ENCODE results near the gene AK2.

The AK2 gene

GRCh38 chr1:32992489-32993323 is 44.0 kb downstream of the AK2 start:
- Histone ChIP-seq H3F3A (ENCODE audit: control insufficient read depth, insufficient read depth) (peaks cover 22% of the 10 kb centered on the region), H3K27me3 (ENCODE audit: control insufficient read depth, low read length) (no peaks in the 10 kb centered on the region), H3K27ac (ENCODE audit: low read depth, low read length) (peak overlapping the region; percentile 65), H3K9me2 (replicated peaks; ENCODE audit: control insufficient read depth, low read length) (no peaks in the 10 kb centered on the region), H3K4me2 (ENCODE audit: low read length) (peak overlapping the region; percentile 64), H3K9me3 (ENCODE audit: control insufficient read depth, insufficient read depth, low read length) (no peaks in the 10 kb centered on the region), H3K36me3 (ENCODE audit: control insufficient read depth, low read length) (no peaks in the 10 kb centered on the region), H3K4me3 (ENCODE audit: low read length) (peak overlapping the region; percentile 51), H3K4me1 (ENCODE audit: control insufficient read depth, low read length) (peaks cover 42% of the 10 kb centered on the region), H4K20me1 (ENCODE audit: control insufficient read depth, insufficient read depth, low read depth, low read length) (no peaks in the 10 kb centered on the region), H3K79me2 (ENCODE audit: control insufficient read depth, low read length) (no peaks in the 10 kb centered on the region)
- TF ChIP-seq EZH2phosphoT487 (IDR thresholded peaks at IDR 0.05; ENCODE audit: borderline replicate concordance, low read length) (no peak), CTCF (IDR thresholded peaks at IDR 0.05; ENCODE audit: low read depth, low read length, poor library complexity, severe bottlenecking) (no peak)

GRCh38 chr1:32991819-32992488 is 44.7 kb downstream of the AK2 start:
- H3K4me1 ChIP-seq (ENCODE audit: control insufficient read depth, low read length): peaks cover 42% of the 10 kb centered on the region
- no peaks in the 10 kb centered on the region for H3K27me3 ChIP-seq (ENCODE audit: control insufficient read depth, low read length)
- TF ChIP-seq CTCF (IDR thresholded peaks at IDR 0.05; ENCODE audit: low read depth, low read length, poor library complexity, severe bottlenecking) (no peak), EZH2phosphoT487 (IDR thresholded peaks at IDR 0.05; ENCODE audit: borderline replicate concordance, low read length) (no peak)
- H3K27ac ChIP-seq (ENCODE audit: low read depth, low read length): peak overlapping the region; percentile 65
- H3K9me3 ChIP-seq (ENCODE audit: control insufficient read depth, insufficient read depth, low read length): no peaks in the 10 kb centered on the region
- H3K79me2 ChIP-seq (ENCODE audit: control insufficient read depth, low read length): no peaks in the 10 kb centered on the region
- H3F3A ChIP-seq (ENCODE audit: control insufficient read depth, insufficient read depth): peaks cover 22% of the 10 kb centered on the region
- peak overlapping the region; percentile 64 for H3K4me2 ChIP-seq (ENCODE audit: low read length)
- H4K20me1 ChIP-seq (ENCODE audit: control insufficient read depth, insufficient read depth, low read depth, low read length): no peaks in the 10 kb centered on the region
- no peaks in the 10 kb centered on the region for H3K9me2 ChIP-seq (replicated peaks; ENCODE audit: control insufficient read depth, low read length)
- H3K4me3 ChIP-seq (ENCODE audit: low read length): peak overlapping the region; percentile 51
- H3K36me3 ChIP-seq (ENCODE audit: control insufficient read depth, low read length): no peaks in the 10 kb centered on the region

- H4K20me1 ChIP-seq (ENCODE audit: control insufficient read depth, insufficient read depth, low read depth, low read length): no peaks in the 10 kb centered on the region
- no peaks in the 10 kb centered on the region for H3K36me3 ChIP-seq (ENCODE audit: control insufficient read depth, low read length)
- TF ChIP-seq CTCF (IDR thresholded peaks at IDR 0.05; ENCODE audit: low read depth, low read length, poor library complexity, severe bottlenecking) (no peak), EZH2phosphoT487 (IDR thresholded peaks at IDR 0.05; ENCODE audit: borderline replicate concordance, low read length) (no peak)
- no peaks in the 10 kb centered on the region for H3K9me3 ChIP-seq (ENCODE audit: control insufficient read depth, insufficient read depth, low read length)
- H3K9me2 ChIP-seq (replicated peaks; ENCODE audit: control insufficient read depth, low read length): no peaks in the 10 kb centered on the region
- H3K27me3 ChIP-seq (ENCODE audit: control insufficient read depth, low read length): no peaks in the 10 kb centered on the region
- H3K27ac ChIP-seq (ENCODE audit: low read depth, low read length): peak overlapping the region; percentile 65
- H3K79me2 ChIP-seq (ENCODE audit: control insufficient read depth, low read length): no peaks in the 10 kb centered on the region
- peak overlapping the region; percentile 51 for H3K4me3 ChIP-seq (ENCODE audit: low read length)
- H3F3A ChIP-seq (ENCODE audit: control insufficient read depth, insufficient read depth): peaks cover 22% of the 10 kb centered on the region
- peaks cover 42% of the 10 kb centered on the region for H3K4me1 ChIP-seq (ENCODE audit: control insufficient read depth, low read length)
- peak overlapping the region; percentile 64 for H3K4me2 ChIP-seq (ENCODE audit: low read length)
Observed at GRCh38 chr1:32991386-32991785, 45.3 kb downstream of the AK2 start.
